Activated CD4-positive, alpha-beta T cell treated with anti-CD3 and anti-CD28 coated beads, Interleukin-2, amount 50 U/mL, for 4 hours (primary cell): ENCODE measurements around the gene MEPE.

ENCODE experiments used
- DNase-seq, 2 experiments: peaks; one replicate each; pipeline ENCODE4 v3.0.0-alpha.2; 2020

Gene MEPE

DNA sequence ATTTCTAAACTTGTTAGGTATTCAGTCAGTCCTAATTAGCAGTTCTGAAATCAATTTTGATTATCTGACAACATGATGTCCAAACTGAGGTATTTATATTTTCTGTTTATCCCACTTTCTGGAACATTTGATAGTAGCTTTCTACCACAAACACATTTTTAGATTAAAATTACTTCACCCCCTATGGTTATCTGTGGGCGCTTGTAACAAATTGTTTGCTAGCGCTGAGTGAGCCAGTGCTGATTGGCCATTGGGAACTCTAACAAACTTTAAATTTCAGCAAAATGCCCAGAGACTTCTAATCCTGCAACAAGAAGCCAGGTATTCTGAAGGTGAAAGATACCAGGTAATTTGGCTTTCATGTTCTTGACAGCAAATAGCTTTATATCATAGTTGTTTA lies at the start of gene MEPE:
MEPE (plus strand) TSS at position 301 of the 400 bp plus-strand sequence. CDS start 1,746 bp downstream, outside the sequence.
- DNase-seq = no peak

GRCh38 chr4:87783781-87784180 lies 49.0 kb upstream of the MEPE start:
- no peak for DNase-seq

DNA sequence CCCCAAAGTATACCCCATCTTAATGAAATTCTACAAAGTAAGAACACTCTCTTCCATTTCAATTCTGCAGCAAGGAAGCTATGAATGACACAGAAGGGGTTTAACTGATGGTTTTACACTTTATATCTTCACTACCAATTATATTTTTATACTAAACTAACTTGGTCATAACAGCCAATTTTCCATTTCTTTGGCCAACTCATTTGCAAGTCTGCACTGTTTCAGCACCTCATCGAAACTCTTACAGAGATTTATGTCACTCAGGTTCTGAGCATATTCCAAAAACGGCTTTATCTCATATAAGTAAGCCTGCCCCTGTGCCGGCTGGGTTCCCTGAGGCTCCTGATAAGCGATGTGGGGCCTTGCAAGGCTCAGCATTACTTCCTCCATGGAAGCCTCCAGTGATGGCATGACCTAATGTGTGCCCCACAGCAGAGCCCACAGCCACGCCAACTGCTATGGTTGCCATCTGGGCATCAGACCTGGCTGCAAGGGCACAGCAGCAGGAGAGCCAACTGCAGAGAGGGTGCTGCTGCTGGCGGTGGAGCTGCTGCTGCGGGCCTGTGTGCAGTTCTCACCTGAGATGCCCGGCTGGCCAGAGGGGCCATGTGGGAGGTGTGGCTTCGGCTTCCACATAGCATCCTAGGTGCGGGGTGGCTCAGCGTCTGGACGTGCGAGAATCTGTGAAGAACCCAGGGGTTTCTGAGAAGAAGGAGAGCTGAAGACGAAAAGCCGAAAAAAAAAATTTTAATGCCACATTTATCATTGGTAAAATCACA lies 46.8 kb upstream of the MEPE start:
- DNase-seq = no peak

GRCh38 chr4:87799301-87800113 lies 33.3 kb upstream of the MEPE start, which contains the start of gene IBSP:
Gene IBSP (plus strand): TSS chr4:87799554. CDS start chr4:87802362, 2,808 bp downstream.
- no peak for DNase-seq

DNA sequence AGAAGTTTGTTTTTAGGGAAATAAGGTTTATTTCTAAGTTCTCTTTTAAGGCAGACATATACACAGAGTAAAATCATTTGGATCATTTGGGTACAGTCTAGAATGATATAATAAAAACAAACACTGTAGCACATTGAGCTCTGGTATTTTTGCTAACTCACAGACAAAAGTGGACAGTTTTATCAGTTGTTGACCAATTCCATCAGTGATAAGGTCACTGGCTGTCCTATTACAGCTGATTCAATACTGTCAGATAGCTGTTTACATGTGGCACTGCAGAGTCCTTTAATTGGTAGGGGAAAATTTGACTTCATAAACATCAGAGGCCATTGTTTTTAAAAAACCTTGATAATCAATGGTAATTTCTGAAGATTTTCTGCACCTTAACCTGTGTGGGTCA lies 29.9 kb upstream of the MEPE start:
- no peak for DNase-seq

DNA sequence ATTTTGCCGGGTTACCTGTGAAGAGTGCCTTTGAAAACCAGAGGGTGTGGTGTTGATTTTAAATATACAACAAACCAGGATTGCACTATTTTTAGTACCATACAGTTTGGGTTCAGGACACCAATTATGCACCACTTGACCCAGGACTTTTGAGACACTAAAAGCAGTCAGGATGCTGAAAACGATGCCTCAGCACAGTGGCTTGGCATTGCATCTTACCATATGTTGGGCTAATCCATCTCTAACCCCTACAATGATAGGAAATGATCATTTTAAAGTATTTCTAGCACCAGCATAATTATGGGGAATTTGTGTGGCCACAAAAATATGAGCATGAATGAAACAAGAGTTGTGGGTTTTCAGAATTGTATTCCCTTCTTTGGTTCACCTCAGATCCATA lies 29.3 kb upstream of the MEPE start:
- DNase-seq = no peak

DNA sequence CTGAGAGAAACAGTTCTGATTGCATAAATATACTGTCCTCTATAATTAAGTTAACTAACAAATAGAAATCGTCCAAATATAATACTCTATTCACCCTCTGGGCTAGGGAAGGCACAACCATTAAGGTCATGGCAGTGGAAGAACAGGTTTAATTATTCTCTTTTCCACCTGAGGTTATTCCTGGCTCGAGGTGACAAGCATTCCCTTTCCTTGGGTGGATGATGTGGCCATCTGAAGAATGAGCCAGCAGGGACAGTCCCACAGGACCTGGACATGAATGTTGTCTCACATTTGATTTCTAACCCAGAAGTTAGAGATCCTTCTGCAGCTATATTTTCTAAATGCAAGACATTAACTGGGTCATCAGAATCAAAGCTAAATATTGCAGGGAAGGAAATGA lies 27.9 kb upstream of the MEPE start:
- no peak for DNase-seq

- DNase-seq = no peak
These were observed 26.8 kb upstream of the MEPE start for GRCh38 chr4:87805971-87806370.

GRCh38 chr4:87806520-87806919 lies 26.2 kb upstream of the MEPE start:
- DNase-seq = no peak

- DNase-seq = no peak
These were observed 25.4 kb upstream of the MEPE start for GRCh38 chr4:87807402-87807801.

DNA sequence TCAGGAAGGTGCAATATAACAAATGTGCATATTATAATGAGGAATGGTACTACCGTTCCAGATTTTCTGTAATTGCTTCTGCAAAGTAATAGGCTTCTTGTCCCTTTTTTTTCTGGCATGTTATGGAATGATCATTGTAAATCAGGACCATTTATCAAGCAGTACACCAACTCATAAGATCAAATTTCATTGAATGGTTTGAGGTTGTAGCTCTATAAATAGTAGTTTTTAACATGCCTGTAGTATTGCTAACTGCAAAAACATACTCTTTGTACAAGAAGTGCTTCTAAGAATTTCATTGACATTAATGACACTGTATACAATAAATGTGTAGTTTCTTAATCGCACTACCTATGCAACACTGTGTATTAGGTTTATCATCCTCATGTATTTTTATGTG lies 20.8 kb upstream of the MEPE start:
- no peak for DNase-seq

DNA sequence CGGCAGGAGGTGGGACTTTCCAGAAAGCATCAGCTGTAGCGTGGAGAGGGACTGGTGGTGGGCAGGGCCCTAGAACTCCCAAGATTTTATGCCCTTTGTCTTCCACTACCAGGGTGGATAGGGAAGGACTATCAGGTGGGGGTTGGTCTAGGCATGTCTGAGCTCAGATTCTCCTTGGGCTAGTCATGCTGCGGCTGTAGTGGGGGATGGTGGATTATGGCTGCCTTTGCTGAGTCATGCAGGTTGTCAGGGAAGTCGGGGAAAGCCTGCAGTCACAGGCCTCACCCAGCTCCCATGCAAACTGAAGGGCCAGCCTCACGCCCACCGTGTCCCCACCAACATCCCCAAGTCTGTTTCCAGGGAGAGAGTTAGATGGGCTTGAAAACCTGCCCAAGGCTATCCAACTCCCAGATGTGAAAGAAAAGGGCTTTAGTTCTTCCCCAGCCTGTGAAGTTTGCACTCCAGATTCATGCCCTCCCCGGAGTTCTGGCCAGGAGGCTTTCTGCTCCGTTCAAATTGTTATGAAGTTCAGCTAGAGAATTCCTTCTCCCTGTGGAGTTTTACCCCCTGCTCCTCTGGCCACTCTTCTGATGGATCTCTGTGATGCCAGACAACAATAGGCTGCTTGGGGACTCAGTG lies 13.4 kb upstream of the MEPE start:
- DNase-seq = no peak

GRCh38 chr4:87823200-87823599 lies 9.6 kb upstream of the MEPE start:
- no peak for DNase-seq

DNA sequence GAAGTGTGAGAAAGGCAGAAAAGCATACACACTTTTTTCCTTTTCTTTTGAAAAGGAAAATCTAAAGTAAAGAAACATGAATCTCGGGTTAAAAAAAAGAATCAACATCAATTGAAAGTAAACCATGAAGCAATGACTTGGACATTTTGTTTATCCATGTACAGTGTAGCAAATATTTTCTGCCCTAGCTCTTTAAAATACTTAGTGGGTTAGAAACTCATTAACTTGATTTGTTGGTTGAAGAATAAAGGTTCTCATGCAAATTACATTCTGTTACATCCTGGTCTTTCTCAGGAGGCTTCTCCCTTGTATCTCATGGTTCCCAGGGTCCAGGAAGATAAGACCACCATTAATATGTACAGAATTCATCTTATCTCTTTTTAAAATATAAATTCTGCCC lies 9.0 kb upstream of the MEPE start:
- no peak for DNase-seq

- DNase-seq = no peak
These were observed 8.4 kb upstream of the MEPE start for GRCh38 chr4:87824352-87824751.

DNA sequence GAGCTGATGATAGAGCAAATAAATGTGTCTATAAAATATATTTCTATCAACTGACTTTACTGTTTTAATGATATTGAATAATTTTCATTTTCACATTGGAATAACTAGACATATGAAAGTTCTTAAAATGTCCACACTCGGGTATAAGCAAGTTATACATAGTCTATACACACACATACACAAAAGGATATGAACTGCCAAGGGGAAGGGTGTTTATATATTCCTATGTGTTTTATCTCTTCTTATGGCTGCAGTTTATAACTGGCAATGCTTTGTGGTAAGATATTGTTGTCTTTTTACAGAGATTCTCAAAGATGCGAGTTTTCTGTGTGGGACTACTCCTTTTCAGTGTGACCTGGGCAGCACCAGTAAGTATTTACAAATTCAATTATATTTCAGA lies 1.6 kb downstream of the MEPE start:
- no peak for DNase-seq

DNA sequence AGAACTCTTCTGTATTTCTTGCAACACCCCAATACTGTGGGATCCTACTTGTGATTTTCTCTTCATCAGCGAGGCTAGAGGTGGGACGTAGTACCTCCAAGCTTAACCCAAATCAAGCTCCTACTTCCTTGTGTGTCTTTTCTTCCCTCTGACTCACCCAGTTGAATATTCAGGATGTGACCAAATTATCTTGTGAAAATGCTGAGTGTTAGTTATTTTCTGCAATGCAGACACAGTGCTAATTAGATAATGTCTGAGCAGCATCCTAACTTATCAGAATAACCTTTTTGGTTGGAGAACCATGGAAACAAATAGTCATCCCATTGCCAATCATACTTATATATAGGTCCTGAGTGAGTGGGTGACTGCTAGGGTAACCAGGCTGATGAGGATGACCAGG lies 2.4 kb downstream of the MEPE start:
- DNase-seq = no peak

DNA sequence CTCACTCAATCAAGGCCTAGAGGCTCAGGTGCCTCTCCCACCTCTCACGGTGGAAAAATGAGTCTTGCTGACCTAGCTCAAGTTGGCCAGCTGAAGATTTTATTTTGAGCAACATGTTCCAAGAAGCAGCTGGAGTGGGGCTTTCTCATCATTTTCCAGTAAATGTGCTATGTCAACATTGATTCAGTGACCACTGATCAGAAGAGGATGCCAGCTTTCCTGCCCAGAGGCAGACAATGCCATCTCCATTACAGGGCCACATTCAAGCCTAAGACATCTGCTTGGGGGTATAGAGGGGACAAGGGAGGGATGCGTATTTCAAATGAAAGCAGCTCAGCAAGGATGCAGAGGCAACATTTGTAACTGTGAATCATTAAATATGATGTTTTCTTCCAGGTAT lies 3.0 kb downstream of the MEPE start:
- no peak for DNase-seq

DNA sequence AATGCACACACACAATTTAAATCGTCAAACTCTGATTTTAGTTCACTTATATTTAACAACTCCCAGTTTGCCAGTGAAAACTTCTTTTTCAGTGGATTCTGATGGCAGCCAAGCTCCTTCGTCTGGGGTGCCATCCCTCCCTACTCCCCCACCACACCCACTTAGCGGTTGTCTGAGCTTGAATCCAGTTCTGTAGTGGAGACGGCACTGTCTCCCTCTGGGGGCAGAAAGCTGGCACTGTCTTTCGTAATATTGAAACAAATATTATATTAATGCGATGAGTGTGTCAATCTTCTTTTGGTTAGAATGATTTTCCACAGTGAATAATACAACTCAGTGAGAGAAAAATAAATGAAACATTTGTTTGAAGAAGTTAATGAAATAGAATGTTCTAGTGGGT lies 5.4 kb downstream of the MEPE start:
- DNase-seq = no peak

- DNase-seq = no peak
These were observed 6.3 kb downstream of the MEPE start for GRCh38 chr4:87838890-87839591.

GRCh38 chr4:87839592-87839946 lies 6.8 kb downstream of the MEPE start:
- no peak for DNase-seq

DNA sequence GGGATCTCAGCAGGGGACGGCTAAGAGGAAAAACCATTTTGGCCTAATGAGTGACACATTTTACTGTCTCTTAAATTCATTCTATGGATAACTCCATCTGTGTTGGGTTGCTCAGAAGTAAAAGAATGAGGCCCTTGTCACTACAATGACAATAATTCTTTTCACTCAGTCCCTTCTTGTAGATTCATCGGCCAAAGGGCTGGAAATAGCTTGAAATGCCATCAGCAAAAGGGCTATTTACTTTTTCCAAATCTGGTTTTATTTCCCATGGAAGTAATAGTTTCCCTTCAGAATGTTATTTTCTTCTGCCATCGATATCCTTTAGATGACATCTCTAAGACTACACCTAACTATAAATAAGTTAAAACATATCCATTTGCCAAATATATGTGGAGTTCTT lies 7.4 kb downstream of the MEPE start:
- DNase-seq = no peak

- no peak for DNase-seq
These were observed 11.2 kb downstream of the MEPE start for GRCh38 chr4:87843936-87844335.
